T-helper 1 cell treated with Interleukin-12 subunit alpha and Interleukin-12 subunit beta and Interleukin-4 antibody, amounts not matched to agents 30 μg/mL and 1 μg/mL, for 36 hours (primary cell): ENCODE results near the gene NHSL2.

Experiments
- H3K27ac Mint-ChIP-seq: one replicate; pipeline ENCODE4 v1.8.0; 2021; ENCODE audit warnings: mild to moderate bottlenecking, mixed read lengths
- H3K27me3 Mint-ChIP-seq: one replicate; pipeline ENCODE4 v1.8.0; 2021; ENCODE audit warnings: low read depth, mixed read lengths
- H3K36me3 Mint-ChIP-seq: one replicate; pipeline ENCODE4 v1.8.0; 2021; ENCODE audit warnings: low read depth, mixed read lengths
- H3K4me1 Mint-ChIP-seq: one replicate; pipeline ENCODE4 v1.8.0; 2021; ENCODE audit warnings: low read depth, mixed read lengths
- H3K4me3 Mint-ChIP-seq: one replicate; pipeline ENCODE4 v1.8.0; 2021; ENCODE audit warnings: mild to moderate bottlenecking, moderate library complexity, mixed read lengths
- H3K9me3 Mint-ChIP-seq: one replicate; pipeline ENCODE4 v1.8.0; 2021; ENCODE audit warnings: mixed read lengths

The NHSL2 gene

GRCh38 chrX:72060196-72060920 is 149.7 kb downstream of the NHSL2 start:
- H3K27me3 Mint-ChIP-seq = peaks cover 27% of the 10 kb centered on the region
- no peaks in the 10 kb centered on the region for H3K9me3 Mint-ChIP-seq
- H3K4me3 Mint-ChIP-seq = no peak overlapping the region
- no peaks in the 10 kb centered on the region for H3K4me1 Mint-ChIP-seq
- H3K36me3 Mint-ChIP-seq = no peaks in the 10 kb centered on the region
- H3K27ac Mint-ChIP-seq = no peak overlapping the region

GRCh38 chrX:72060921-72061490 is 150.4 kb downstream of the NHSL2 start:
- Mint-ChIP-seq H3K27ac (no peak overlapping the region), H3K4me1 (no peaks in the 10 kb centered on the region), H3K4me3 (no peak overlapping the region), H3K27me3 (peaks cover 32% of the 10 kb centered on the region), H3K36me3 (no peaks in the 10 kb centered on the region), H3K9me3 (no peaks in the 10 kb centered on the region)

DNA sequence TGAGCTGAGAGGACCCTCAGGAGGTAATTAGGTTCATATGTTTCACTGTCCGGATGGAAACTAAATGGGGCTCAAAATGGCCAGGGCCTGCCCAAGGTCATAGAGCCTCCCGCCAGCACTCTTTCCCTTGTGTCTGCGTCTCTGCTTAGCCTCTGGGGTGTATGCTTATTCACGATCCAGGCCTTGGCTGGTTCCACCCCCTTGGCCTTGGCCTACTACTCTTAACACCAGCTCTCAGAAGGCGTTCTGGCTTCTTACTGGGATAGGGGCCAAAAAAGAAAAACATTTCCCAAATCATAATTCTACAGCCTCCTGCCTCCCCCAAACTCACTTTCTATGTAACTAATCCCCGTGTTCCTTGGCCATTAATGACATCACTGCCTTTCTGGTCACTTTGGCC is 152.3 kb downstream of the NHSL2 start:
- H3K36me3 Mint-ChIP-seq = no peaks in the 10 kb centered on the region
- H3K27ac Mint-ChIP-seq = no peak overlapping the region
- H3K4me3 Mint-ChIP-seq = no peak overlapping the region
- no peaks in the 10 kb centered on the region for H3K9me3 Mint-ChIP-seq
- no peaks in the 10 kb centered on the region for H3K4me1 Mint-ChIP-seq
- H3K27me3 Mint-ChIP-seq = peaks cover 42% of the 10 kb centered on the region

GRCh38 chrX:72069350-72070160 is 158.9 kb downstream of the NHSL2 start:
- H3K36me3 Mint-ChIP-seq = no peaks in the 10 kb centered on the region
- H3K27me3 Mint-ChIP-seq = peaks cover 85% of the 10 kb centered on the region
- no peak overlapping the region for H3K27ac Mint-ChIP-seq
- H3K9me3 Mint-ChIP-seq = no peaks in the 10 kb centered on the region
- no peaks in the 10 kb centered on the region for H3K4me1 Mint-ChIP-seq
- no peak overlapping the region for H3K4me3 Mint-ChIP-seq

GRCh38 chrX:72071213-72071612 is 160.6 kb downstream of the NHSL2 start:
- Mint-ChIP-seq H3K4me3 (no peak overlapping the region), H3K4me1 (no peaks in the 10 kb centered on the region), H3K36me3 (no peaks in the 10 kb centered on the region), H3K27me3 (peaks cover 81% of the 10 kb centered on the region), H3K9me3 (no peaks in the 10 kb centered on the region), H3K27ac (no peak overlapping the region)

DNA sequence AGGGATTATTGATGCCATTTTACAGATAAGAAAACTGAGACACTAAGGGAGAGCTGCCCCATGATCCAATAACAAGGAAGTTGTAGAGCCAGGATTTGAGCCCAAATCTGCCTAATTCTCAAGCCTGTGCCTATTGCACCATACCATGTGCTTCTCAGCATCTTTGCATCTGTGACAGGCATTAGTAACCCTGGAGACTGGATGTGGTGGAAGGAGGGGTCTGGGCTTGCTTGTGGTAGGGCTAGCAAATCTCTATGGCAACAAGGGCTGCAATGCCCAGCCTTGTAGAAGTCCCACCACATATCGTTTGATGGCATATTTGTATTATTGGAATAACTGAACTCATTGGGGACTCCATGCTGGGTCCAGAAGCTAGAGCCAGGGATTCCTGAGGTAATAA is 163.0 kb downstream of the NHSL2 start:
- no peaks in the 10 kb centered on the region for H3K36me3 Mint-ChIP-seq
- no peak overlapping the region for H3K27ac Mint-ChIP-seq
- no peaks in the 10 kb centered on the region for H3K9me3 Mint-ChIP-seq
- peaks cover 3% of the 10 kb centered on the region for H3K4me1 Mint-ChIP-seq
- H3K27me3 Mint-ChIP-seq = peaks cover 61% of the 10 kb centered on the region
- H3K4me3 Mint-ChIP-seq = no peak overlapping the region

DNA sequence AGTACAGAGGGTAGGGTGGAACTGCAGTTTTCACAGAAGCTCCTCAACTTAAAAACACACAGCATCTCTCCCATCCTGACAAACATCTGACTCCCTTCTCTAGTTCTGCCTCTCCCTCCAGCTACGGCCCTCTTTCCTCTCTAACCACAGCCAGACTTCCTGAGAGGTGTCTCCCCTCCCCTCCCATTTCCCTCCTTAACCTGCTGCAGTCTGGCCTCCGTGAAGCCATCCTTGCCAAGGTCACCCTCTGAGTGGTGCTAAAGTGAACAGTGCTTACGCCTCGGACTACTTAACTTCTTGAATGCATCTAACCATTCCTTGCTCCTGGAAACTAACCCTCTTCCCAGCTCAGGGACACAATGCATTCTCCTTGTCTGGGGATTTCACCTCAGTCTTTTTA is 167.8 kb downstream of the NHSL2 start:
- Mint-ChIP-seq H3K36me3 (no peaks in the 10 kb centered on the region), H3K4me3 (no peak overlapping the region), H3K4me1 (peaks cover 3% of the 10 kb centered on the region), H3K9me3 (no peaks in the 10 kb centered on the region), H3K27ac (no peak overlapping the region), H3K27me3 (peaks cover 38% of the 10 kb centered on the region)

- Mint-ChIP-seq H3K27me3 (peaks cover 31% of the 10 kb centered on the region), H3K4me1 (peaks cover 3% of the 10 kb centered on the region), H3K27ac (no peak overlapping the region), H3K9me3 (no peaks in the 10 kb centered on the region), H3K36me3 (no peaks in the 10 kb centered on the region), H3K4me3 (no peak overlapping the region)
Measured at GRCh38 chrX:72079607-72080006, 169.0 kb downstream of the NHSL2 start.

GRCh38 chrX:72080150-72080549 is 169.5 kb downstream of the NHSL2 start:
- no peak overlapping the region for H3K27ac Mint-ChIP-seq
- H3K9me3 Mint-ChIP-seq = no peaks in the 10 kb centered on the region
- H3K36me3 Mint-ChIP-seq = no peaks in the 10 kb centered on the region
- peaks cover 3% of the 10 kb centered on the region for H3K4me1 Mint-ChIP-seq
- peaks cover 30% of the 10 kb centered on the region for H3K27me3 Mint-ChIP-seq
- no peak overlapping the region for H3K4me3 Mint-ChIP-seq

- no peaks in the 10 kb centered on the region for H3K9me3 Mint-ChIP-seq
- H3K27me3 Mint-ChIP-seq = peaks cover 29% of the 10 kb centered on the region
- H3K27ac Mint-ChIP-seq = no peak overlapping the region
- H3K4me3 Mint-ChIP-seq = no peak overlapping the region
- H3K4me1 Mint-ChIP-seq = peaks cover 3% of the 10 kb centered on the region
- no peaks in the 10 kb centered on the region for H3K36me3 Mint-ChIP-seq
Measured at GRCh38 chrX:72080800-72081199, 170.2 kb downstream of the NHSL2 start.

DNA sequence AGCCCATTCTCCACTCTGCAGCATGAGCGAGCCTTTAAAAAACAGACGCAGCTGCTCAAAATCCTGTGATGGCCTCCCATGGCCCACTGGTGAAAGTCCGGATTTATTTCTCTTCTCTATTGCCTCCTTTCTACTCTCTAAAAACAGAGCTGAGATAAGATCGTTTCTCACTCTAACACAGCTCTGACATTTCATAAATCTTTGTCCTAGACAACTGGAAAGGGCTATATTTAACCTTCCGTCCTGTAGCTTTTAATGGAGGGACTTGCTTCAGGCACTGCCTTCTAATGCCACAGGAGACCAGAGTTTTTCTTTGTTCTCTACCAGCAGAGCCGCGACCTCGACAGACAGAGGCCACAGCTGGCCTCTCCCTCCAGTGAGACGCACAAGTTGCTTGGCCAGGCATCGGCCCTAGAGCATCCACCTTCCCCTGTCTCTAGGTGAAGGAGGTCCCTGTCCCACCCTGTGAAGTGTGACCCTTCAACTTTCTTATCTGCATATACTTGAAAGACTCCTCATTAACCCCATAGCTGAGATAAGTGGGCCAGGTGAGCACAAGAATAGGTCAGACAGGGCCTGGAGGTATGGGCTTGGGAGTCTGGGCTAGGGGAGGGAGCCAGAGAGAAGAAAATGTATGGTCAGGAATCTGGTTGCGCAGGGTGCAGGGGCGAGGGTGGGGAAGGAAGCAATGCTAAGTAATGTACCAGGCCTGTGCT is 171.1 kb downstream of the NHSL2 start:
- Mint-ChIP-seq H3K27ac (no peak overlapping the region), H3K4me1 (peaks cover 3% of the 10 kb centered on the region), H3K36me3 (no peaks in the 10 kb centered on the region), H3K4me3 (no peak overlapping the region), H3K27me3 (peaks cover 33% of the 10 kb centered on the region), H3K9me3 (no peaks in the 10 kb centered on the region)

DNA sequence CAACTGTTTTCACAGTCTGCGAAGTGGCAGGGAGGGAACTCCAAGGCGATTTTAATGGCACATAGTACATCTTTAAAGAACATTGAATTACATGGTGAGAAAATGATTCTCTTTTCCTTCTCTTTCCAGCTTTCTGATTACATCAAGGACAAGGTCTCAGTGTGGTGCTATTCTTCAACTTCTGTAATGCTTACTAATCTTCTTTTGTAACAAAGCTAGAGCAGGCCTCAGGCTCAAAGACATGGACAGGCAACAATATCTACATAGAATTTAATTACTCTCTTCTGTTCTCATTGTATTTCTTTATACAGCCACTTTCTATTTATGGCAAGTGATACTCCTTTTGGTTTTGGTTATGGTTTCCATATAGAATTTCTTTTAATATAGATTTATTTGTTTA is 172.6 kb downstream of the NHSL2 start:
- H3K36me3 Mint-ChIP-seq = no peaks in the 10 kb centered on the region
- H3K27me3 Mint-ChIP-seq = peaks cover 40% of the 10 kb centered on the region
- no peak overlapping the region for H3K27ac Mint-ChIP-seq
- peaks cover 2% of the 10 kb centered on the region for H3K4me1 Mint-ChIP-seq
- no peaks in the 10 kb centered on the region for H3K9me3 Mint-ChIP-seq
- no peak overlapping the region for H3K4me3 Mint-ChIP-seq

DNA sequence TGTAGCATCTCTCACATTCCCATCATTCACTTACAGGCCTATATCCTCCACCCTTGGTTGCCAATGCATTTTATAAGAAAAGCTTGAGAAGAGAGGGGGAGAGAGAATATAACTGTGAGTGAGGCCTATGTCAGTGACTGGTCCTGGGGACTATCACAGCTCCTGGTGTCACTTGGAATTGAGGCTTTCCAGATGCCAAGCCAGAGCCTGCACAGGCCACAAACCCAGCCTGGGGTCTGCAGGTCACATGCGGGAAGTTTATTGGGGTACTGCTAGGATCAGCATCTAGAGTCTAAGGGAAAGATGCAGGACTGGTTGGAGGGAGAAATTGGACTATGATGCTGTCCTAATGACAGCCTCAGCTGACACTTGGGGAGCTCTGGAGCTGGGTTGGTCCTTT is 173.5 kb downstream of the NHSL2 start:
- no peak overlapping the region for H3K4me3 Mint-ChIP-seq
- H3K36me3 Mint-ChIP-seq = no peaks in the 10 kb centered on the region
- no peak overlapping the region for H3K27ac Mint-ChIP-seq
- H3K27me3 Mint-ChIP-seq = peaks cover 41% of the 10 kb centered on the region
- H3K4me1 Mint-ChIP-seq = no peaks in the 10 kb centered on the region
- no peaks in the 10 kb centered on the region for H3K9me3 Mint-ChIP-seq

DNA sequence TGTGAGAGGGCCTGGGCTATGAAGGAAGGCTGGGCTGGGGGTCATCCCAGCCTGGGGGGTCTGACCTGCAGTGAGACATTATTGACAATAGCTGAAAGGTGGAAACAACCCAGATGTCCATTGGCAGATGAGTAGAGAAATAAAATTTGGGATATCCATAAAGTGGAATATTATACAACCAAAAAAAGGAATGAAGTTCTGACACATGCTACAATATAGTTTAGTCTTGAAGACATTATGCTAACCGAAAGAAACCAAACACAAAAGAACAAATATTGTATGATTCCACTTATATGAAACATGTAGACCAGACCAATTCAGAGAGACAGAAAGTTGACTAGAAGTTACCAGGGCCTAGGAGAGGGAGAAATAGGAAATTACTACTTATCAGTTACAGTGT is 176.3 kb downstream of the NHSL2 start:
- no peaks in the 10 kb centered on the region for H3K4me1 Mint-ChIP-seq
- no peak overlapping the region for H3K4me3 Mint-ChIP-seq
- peaks cover 40% of the 10 kb centered on the region for H3K27me3 Mint-ChIP-seq
- no peaks in the 10 kb centered on the region for H3K36me3 Mint-ChIP-seq
- H3K9me3 Mint-ChIP-seq = no peaks in the 10 kb centered on the region
- no peak overlapping the region for H3K27ac Mint-ChIP-seq
